Measurements from ENCODE around the gene HIP1. TPM values are rescaled to one million over a fixed set of nuclear protein-coding genes. Genes with fewer than 3 reads are reported as not detected.

HIP1 gene
- total RNA-seq, 1 donor from 2014 or later = 16.5 TPM

- no peak for DNase-seq
These were observed 69.2 kb downstream of the HIP1 start for GRCh38 chr7:75669579-75669978.

GRCh38 chr7:75667938-75668337, 70.8 kb downstream of the HIP1 start:
- no peak for DNase-seq

- DNase-seq = no peak
These were observed 75.3 kb downstream of the HIP1 start for GRCh38 chr7:75663302-75663907.

- DNase-seq = no peak
These were observed 76.0 kb downstream of the HIP1 start for GRCh38 chr7:75662579-75663301.

- no peak for DNase-seq
These were observed 78.0 kb downstream of the HIP1 start for GRCh38 chr7:75660566-75661215.

- DNase-seq = no peak
These were observed 79.9 kb downstream of the HIP1 start for GRCh38 chr7:75658802-75659201.

GRCh38 chr7:75658369-75658768, 80.4 kb downstream of the HIP1 start:
- DNase-seq = no peak

GRCh38 chr7:75657866-75658265, 80.9 kb downstream of the HIP1 start:
- no peak for DNase-seq

GRCh38 chr7:75656740-75657139, 82.0 kb downstream of the HIP1 start:
- no peak for DNase-seq

- DNase-seq = no peak
These were observed 83.2 kb downstream of the HIP1 start for GRCh38 chr7:75655536-75655935.

- DNase-seq = no peak
These were observed 83.9 kb downstream of the HIP1 start for GRCh38 chr7:75654855-75655254.

- DNase-seq = no peak
These were observed 85.1 kb downstream of the HIP1 start for GRCh38 chr7:75653651-75654050.

- no peak for DNase-seq
These were observed 86.0 kb downstream of the HIP1 start for GRCh38 chr7:75652788-75653187.

GRCh38 chr7:75650681-75651080, 88.1 kb downstream of the HIP1 start:
- no peak for DNase-seq

- DNase-seq = no peak
These were observed 88.7 kb downstream of the HIP1 start for GRCh38 chr7:75650062-75650461.

- no peak for DNase-seq
These were observed 89.3 kb downstream of the HIP1 start for GRCh38 chr7:75649462-75649861.

- DNase-seq = no peak
These were observed 90.9 kb downstream of the HIP1 start for GRCh38 chr7:75647709-75648438.

- no peak for DNase-seq
These were observed 92.1 kb downstream of the HIP1 start for GRCh38 chr7:75646571-75647102.

GRCh38 chr7:75645570-75645969, 93.2 kb downstream of the HIP1 start:
- DNase-seq = no peak

- no peak for DNase-seq
These were observed 94.2 kb downstream of the HIP1 start for GRCh38 chr7:75644589-75644988.

- no peak for DNase-seq
These were observed 95.8 kb downstream of the HIP1 start for GRCh38 chr7:75642810-75643486.

GRCh38 chr7:75640201-75640600, 98.5 kb downstream of the HIP1 start:
- DNase-seq = no peak

All from occipital lobe (tissue), 2 donors.